ENCODE measurements around the gene ZNF747. TPM values are rescaled to one million over a fixed set of nuclear protein-coding genes. Genes with fewer than 3 reads are reported as not detected.
A peak's percentile ranks its signal among the peaks of the same experiment; 100 is the strongest.

The ZNF747 gene
- total RNA-seq, 1 donor from 2014 or later = 5.2 TPM

GRCh38 chr16:30561089-30561816 lies 26.6 kb upstream of the ZNF747 start:
- Histone ChIP-seq H3K4me3 (ENCODE audit: insufficient read depth, low read depth, low read length) (no peak overlapping the region), H3K4me2 (ENCODE audit: low read length) (peak overlapping the region; percentile 78), H4K20me1 (ENCODE audit: insufficient read depth, low read length) (no peaks in the 10 kb centered on the region), H3K4me1 (ENCODE audit: insufficient read depth, low read length) (peaks cover 7% of the 10 kb centered on the region), H3K9me3 (ENCODE audit: insufficient read depth, low read depth, low read length) (no peaks in the 10 kb centered on the region), H3K36me3 (ENCODE audit: insufficient read depth, low read length) (no peaks in the 10 kb centered on the region), H3K9ac (ENCODE audit: low read length) (peak overlapping the region; percentile 43), H3K27ac (ENCODE audit: low read depth, low read length) (no peak overlapping the region), H2AFZ (ENCODE audit: low read depth, low read length) (peak overlapping the region; percentile 91), H3K79me2 (ENCODE audit: insufficient read depth, low read length) (peaks cover 16% of the 10 kb centered on the region), H3K27me3 (ENCODE audit: insufficient read depth, low read length) (no peaks in the 10 kb centered on the region)
- H3K27ac Mint-ChIP-seq (ENCODE audit: unreplicated experiment) = no peak overlapping the region
- H3K36me3 Mint-ChIP-seq (ENCODE audit: low read depth, unreplicated experiment) = no peaks in the 10 kb centered on the region
- no peak for TF ChIP-seq EZH2 (IDR thresholded peaks at IDR 0.05; ENCODE audit: insufficient read depth, low read length)
- TF ChIP-seq CTCF (IDR thresholded peaks at IDR 0.05; ENCODE audit: insufficient read depth, low read depth, low read length) = no peak
- FAIRE-seq = no peak
- H3K9me3 Mint-ChIP-seq (ENCODE audit: unreplicated experiment) = no peaks in the 10 kb centered on the region
- no peak overlapping the region for H3K4me3 Mint-ChIP-seq (ENCODE audit: unreplicated experiment)
- no peak for DNase-seq (ENCODE audit: low read depth)
- peaks cover 11% of the 10 kb centered on the region for H3K27me3 Mint-ChIP-seq (ENCODE audit: low read depth, unreplicated experiment)
- H3K4me1 Mint-ChIP-seq (ENCODE audit: low read depth, unreplicated experiment) = peaks cover 2% of the 10 kb centered on the region

- H2AFZ ChIP-seq (ENCODE audit: low read depth, low read length) = no peak overlapping the region
- H3K36me3 ChIP-seq (ENCODE audit: insufficient read depth, low read length) = no peaks in the 10 kb centered on the region
- no peaks in the 10 kb centered on the region for H3K36me3 Mint-ChIP-seq (ENCODE audit: low read depth, unreplicated experiment)
- TF ChIP-seq CTCF (IDR thresholded peaks at IDR 0.05; ENCODE audit: insufficient read depth, low read depth, low read length) (no peak), EZH2 (IDR thresholded peaks at IDR 0.05; ENCODE audit: insufficient read depth, low read length) (no peak)
- no peak overlapping the region for H3K4me2 ChIP-seq (ENCODE audit: low read length)
- no peak overlapping the region for H3K9ac ChIP-seq (ENCODE audit: low read length)
- DNase-seq (ENCODE audit: low read depth) (no peak), FAIRE-seq (no peak)
- H3K79me2 ChIP-seq (ENCODE audit: insufficient read depth, low read length) = peaks cover 20% of the 10 kb centered on the region
- no peaks in the 10 kb centered on the region for H3K27me3 ChIP-seq (ENCODE audit: insufficient read depth, low read length)
- H3K27ac ChIP-seq (ENCODE audit: low read depth, low read length) = no peak overlapping the region
- no peak overlapping the region for H3K4me3 Mint-ChIP-seq (ENCODE audit: unreplicated experiment)
- H3K27ac Mint-ChIP-seq (ENCODE audit: unreplicated experiment) = peak overlapping the region; percentile 1
- no peaks in the 10 kb centered on the region for H4K20me1 ChIP-seq (ENCODE audit: insufficient read depth, low read length)
- peaks cover 5% of the 10 kb centered on the region for H3K4me1 Mint-ChIP-seq (ENCODE audit: low read depth, unreplicated experiment)
- H3K4me1 ChIP-seq (ENCODE audit: insufficient read depth, low read length) = peaks cover 9% of the 10 kb centered on the region
- H3K9me3 Mint-ChIP-seq (ENCODE audit: unreplicated experiment) = no peaks in the 10 kb centered on the region
- H3K4me3 ChIP-seq (ENCODE audit: insufficient read depth, low read depth, low read length) = no peak overlapping the region
- no peaks in the 10 kb centered on the region for H3K9me3 ChIP-seq (ENCODE audit: insufficient read depth, low read depth, low read length)
- peaks cover 3% of the 10 kb centered on the region for H3K27me3 Mint-ChIP-seq (ENCODE audit: low read depth, unreplicated experiment)
Observed at GRCh38 chr16:30559690-30560089, 25.0 kb upstream of the ZNF747 start.

- DNase-seq (ENCODE audit: low read depth) (no peak), FAIRE-seq (no peak)
- TF ChIP-seq EZH2 (IDR thresholded peaks at IDR 0.05; ENCODE audit: insufficient read depth, low read length) (no peak), CTCF (IDR thresholded peaks at IDR 0.05; ENCODE audit: insufficient read depth, low read depth, low read length) (no peak)
- Mint-ChIP-seq H3K4me1 (ENCODE audit: low read depth, unreplicated experiment) (peaks cover 5% of the 10 kb centered on the region), H3K27ac (ENCODE audit: unreplicated experiment) (peak overlapping the region; percentile 82), H3K36me3 (ENCODE audit: low read depth, unreplicated experiment) (no peaks in the 10 kb centered on the region), H3K27me3 (ENCODE audit: low read depth, unreplicated experiment) (peaks cover 3% of the 10 kb centered on the region), H3K9me3 (ENCODE audit: unreplicated experiment) (no peaks in the 10 kb centered on the region), H3K4me3 (ENCODE audit: unreplicated experiment) (peak overlapping the region; percentile 85)
- Histone ChIP-seq H3K4me2 (ENCODE audit: low read length) (peak overlapping the region; percentile 88), H3K4me1 (ENCODE audit: insufficient read depth, low read length) (peaks cover 9% of the 10 kb centered on the region), H3K9ac (ENCODE audit: low read length) (peak overlapping the region; percentile 64), H3K9me3 (ENCODE audit: insufficient read depth, low read depth, low read length) (no peaks in the 10 kb centered on the region), H3K36me3 (ENCODE audit: insufficient read depth, low read length) (no peaks in the 10 kb centered on the region), H2AFZ (ENCODE audit: low read depth, low read length) (peak overlapping the region; percentile 89), H3K79me2 (ENCODE audit: insufficient read depth, low read length) (peaks cover 20% of the 10 kb centered on the region), H3K27me3 (ENCODE audit: insufficient read depth, low read length) (no peaks in the 10 kb centered on the region), H3K27ac (ENCODE audit: low read depth, low read length) (peak overlapping the region; percentile 55), H4K20me1 (ENCODE audit: insufficient read depth, low read length) (peaks cover 1% of the 10 kb centered on the region), H3K4me3 (ENCODE audit: insufficient read depth, low read depth, low read length) (peak overlapping the region; percentile 78)
Observed at GRCh38 chr16:30558789-30559377, 24.2 kb upstream of the ZNF747 start.

Measured in astrocyte (in vitro differentiated cells and primary cell).